OCI-LY1 (cell line): ENCODE data around the gene CAMK2A.

Experiments
- H2AFZ ChIP-seq: fragments of 200-600 bp; sonication (generic), shearing (Covaris generic); 2 replicates; pipeline ENCODE4 v1.6.0; 2014; ENCODE audit warnings: antibody characterized with exemption, mild to moderate bottlenecking, low read length
- H3F3A ChIP-seq: fragments of 200-600 bp; sonication (generic), shearing (Covaris generic); 2 replicates; pipeline ENCODE4 v1.6.0; 2014; ENCODE audit warnings: mild to moderate bottlenecking, antibody characterized with exemption, low read length, moderate library complexity; ENCODE audit not compliant: insufficient read depth
- H3K27ac ChIP-seq: fragments of 200-600 bp; sonication (generic); 2 replicates; pipeline ENCODE4 v1.5.1; 2014; ENCODE audit warnings: low read length, mixed run types, mild to moderate bottlenecking, low read depth; ENCODE audit not compliant: poor library complexity, severe bottlenecking
- H3K27me3 ChIP-seq: fragments of 200-600 bp; sonication (generic); 2 replicates; pipeline ENCODE4 v1.6.0; 2014; ENCODE audit warnings: antibody characterized with exemption, mild to moderate bottlenecking, low read length, moderate library complexity; ENCODE audit not compliant: insufficient read depth
- H3K36me3 ChIP-seq: fragments of 200-600 bp; sonication (generic); 2 replicates; pipeline ENCODE4 v1.6.1; 2014; ENCODE audit warnings: mild to moderate bottlenecking, antibody characterized with exemption, low read length, moderate library complexity, mixed read lengths; ENCODE audit not compliant: insufficient read depth
- H3K4me1 ChIP-seq: fragments of 200-600 bp; sonication (generic); 2 replicates; pipeline ENCODE4 v1.5.1; 2014; ENCODE audit warnings: mild to moderate bottlenecking, low read length, moderate library complexity; ENCODE audit not compliant: insufficient read depth, severe bottlenecking
- H3K4me2 ChIP-seq: fragments of 200-600 bp; sonication (generic), shearing (Covaris generic); 2 replicates; pipeline ENCODE4 v1.6.1; 2014; ENCODE audit warnings: low read length
- H3K4me3 ChIP-seq: fragments of 200-600 bp; sonication (generic); 2 replicates; pipeline ENCODE4 v1.5.1; 2014; ENCODE audit warnings: low read length, low read depth, mild to moderate bottlenecking, mixed read lengths; ENCODE audit not compliant: poor library complexity, severe bottlenecking
- H3K79me2 ChIP-seq: fragments of 200-600 bp; shearing (Covaris generic); 2 replicates; pipeline ENCODE4 v1.6.1; 2016; ENCODE audit warnings: mixed run types, low read length, mixed read lengths; ENCODE audit not compliant: insufficient read depth
- H3K9ac ChIP-seq: fragments of 200-600 bp; sonication (generic), shearing (Covaris generic); 2 replicates; pipeline ENCODE4 v1.6.1; 2014; ENCODE audit warnings: mild to moderate bottlenecking, low read length, mixed read lengths
- H3K9me2 ChIP-seq: fragments of 200-600 bp; sonication (generic), shearing (Covaris generic); 2 replicates; pipeline ENCODE4 v1.6.1; 2014; ENCODE audit warnings: low read depth, mild to moderate bottlenecking, low read length, mixed read lengths
- H3K9me3 ChIP-seq: fragments of 200-600 bp; shearing (Covaris generic); 2 replicates; pipeline ENCODE4 v1.6.1; 2014; ENCODE audit warnings: low read length, mixed read lengths
- H4K20me1 ChIP-seq: fragments of 200-600 bp; sonication (generic), shearing (Covaris generic); 2 replicates; pipeline ENCODE4 v1.6.0; 2016; ENCODE audit warnings: mild to moderate bottlenecking, low read length; ENCODE audit not compliant: insufficient read depth
- CTCF ChIP-seq: fragments of 200-600 bp; sonication (generic), shearing (Covaris generic); IDR thresholded peaks from 2 replicates; pipeline ENCODE4 v1.5.1; 2017; ENCODE audit warnings: mild to moderate bottlenecking, antibody characterized with exemption, low read length, moderate library complexity, mixed read lengths
- EZH2 ChIP-seq: fragments of 200-600 bp; sonication (generic), shearing (Covaris generic); IDR thresholded peaks from 2 replicates; pipeline ENCODE4 v1.8.0; 2017; ENCODE audit warnings: borderline replicate concordance, mixed run types, mild to moderate bottlenecking, antibody characterized with exemption, low read length, moderate library complexity, mixed read lengths

Gene CAMK2A

GRCh38 chr5:150195736-150196485 is 93.7 kb downstream of the CAMK2A start:
- H2AFZ ChIP-seq, result no peak overlapping the region
- no peak overlapping the region for H3K27ac ChIP-seq
- TF ChIP-seq CTCF (no peak), EZH2 (no peak)
- H3K4me3 ChIP-seq, result no peak overlapping the region
- no peak overlapping the region for H3K4me2 ChIP-seq
- H3K4me1 ChIP-seq, result no peaks in the 10 kb centered on the region
- H3K36me3 ChIP-seq, result no peaks in the 10 kb centered on the region
- peaks cover 4% of the 10 kb centered on the region; the same call in 1 of the 2 replicates for H3K27me3 ChIP-seq
- no peaks in the 10 kb centered on the region for H3F3A ChIP-seq
- H4K20me1 ChIP-seq, result no peaks in the 10 kb centered on the region
- H3K79me2 ChIP-seq, result no peaks in the 10 kb centered on the region
- no peaks in the 10 kb centered on the region for H3K9me3 ChIP-seq
- no peaks in the 10 kb centered on the region for H3K9me2 ChIP-seq
- H3K9ac ChIP-seq, result no peak overlapping the region

DNA sequence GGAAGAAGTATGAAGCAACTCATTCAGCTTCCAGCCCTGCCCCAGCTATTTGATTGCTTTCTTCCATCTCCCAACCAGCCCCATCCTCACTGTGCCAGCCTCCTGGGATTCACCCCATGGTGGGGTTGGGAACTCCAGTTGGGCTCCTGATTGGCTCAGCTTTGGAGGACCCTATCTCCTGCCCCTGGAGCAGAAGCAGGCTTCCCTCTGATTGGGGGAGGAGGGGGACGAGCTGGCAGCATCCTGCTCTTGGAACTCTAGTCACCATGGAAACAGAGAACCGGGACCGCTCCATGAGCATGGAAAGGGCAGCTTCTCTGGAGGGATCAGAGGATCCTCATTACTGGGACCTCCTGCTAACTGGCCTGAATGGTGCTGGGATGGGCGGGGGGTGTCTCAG is 97.1 kb downstream of the CAMK2A start:
- no peaks in the 10 kb centered on the region for H3K36me3 ChIP-seq
- H3K79me2 ChIP-seq, result no peaks in the 10 kb centered on the region
- TF ChIP-seq EZH2, result no peak
- TF ChIP-seq CTCF, result no peak
- no peak overlapping the region for H3K27ac ChIP-seq
- H2AFZ ChIP-seq, result no peak overlapping the region
- H3K4me1 ChIP-seq, result no peaks in the 10 kb centered on the region
- no peak overlapping the region for H3K4me3 ChIP-seq
- no peak overlapping the region for H3K4me2 ChIP-seq
- H3K9ac ChIP-seq, result no peak overlapping the region
- no peaks in the 10 kb centered on the region for H3K9me3 ChIP-seq
- H3F3A ChIP-seq, result no peaks in the 10 kb centered on the region
- peaks cover 4% of the 10 kb centered on the region; the same call in 1 of the 2 replicates for H3K27me3 ChIP-seq
- H3K9me2 ChIP-seq, result no peaks in the 10 kb centered on the region
- H4K20me1 ChIP-seq, result no peaks in the 10 kb centered on the region

- Histone ChIP-seq H4K20me1 (no peaks in the 10 kb centered on the region), H3K4me3 (no peak overlapping the region), H3K4me2 (no peak overlapping the region), H2AFZ (no peak overlapping the region), H3K9ac (no peak overlapping the region), H3K27me3 (peaks cover 4% of the 10 kb centered on the region; the same call in 1 of the 2 replicates), H3K9me3 (no peaks in the 10 kb centered on the region), H3K79me2 (no peaks in the 10 kb centered on the region), H3K9me2 (no peaks in the 10 kb centered on the region), H3K4me1 (no peaks in the 10 kb centered on the region), H3K36me3 (no peaks in the 10 kb centered on the region), H3K27ac (no peak overlapping the region), H3F3A (no peaks in the 10 kb centered on the region)
- TF ChIP-seq EZH2, result no peak
- TF ChIP-seq CTCF, result no peak
These were observed 98.6 kb downstream of the CAMK2A start for GRCh38 chr5:150190987-150191386.
